ENCODE results near the gene DIAPH2. TPM values are rescaled to one million over a fixed set of nuclear protein-coding genes. Genes with fewer than 3 reads are reported as not detected.

DIAPH2 gene
- total RNA-seq, 1 experiment from 2014 or later = 15.9 TPM

GRCh38 chrX:97238632-97239031 is 554.0 kb downstream of the DIAPH2 start (continued):
- no peak for TF ChIP-seq MAX (CRISPR knock-in tag; IDR thresholded peaks at IDR 0.05)
- TF ChIP-seq SMAD3 (CRISPR knock-in tag; IDR thresholded peaks at IDR 0.05; ENCODE audit: borderline replicate concordance) = no peak
- TF ChIP-seq TP53 (CRISPR knock-in tag; IDR thresholded peaks at IDR 0.05) = no peak
- no peak for TF ChIP-seq MYBL2 (CRISPR knock-in tag; IDR thresholded peaks at IDR 0.05)
- TF ChIP-seq HMGXB4 (CRISPR knock-in tag; IDR thresholded peaks at IDR 0.05) = no peak
- TF ChIP-seq FOXJ3 (CRISPR knock-in tag; IDR thresholded peaks at IDR 0.05; ENCODE audit: borderline replicate concordance) = no peak
- TF ChIP-seq ATF1 (CRISPR knock-in tag; IDR thresholded peaks at IDR 0.05) = no peak
- TF ChIP-seq ELF4 (CRISPR knock-in tag; IDR thresholded peaks at IDR 0.05; ENCODE audit: low read depth) = no peak
- no peak for TF ChIP-seq ZNF219 (CRISPR knock-in tag; IDR thresholded peaks at IDR 0.05; ENCODE audit: borderline replicate concordance)
- TF ChIP-seq ZNF416 (CRISPR knock-in tag; IDR thresholded peaks at IDR 0.05) = no peak
- no peak for TF ChIP-seq GRHL2 (CRISPR knock-in tag; IDR thresholded peaks at IDR 0.05; ENCODE audit: insufficient replicate concordance, severe bottlenecking)
- no peak for TF ChIP-seq ZNF138 (CRISPR knock-in tag; conservative IDR thresholded peaks at IDR 0.05)
- TF ChIP-seq NR3C1 (CRISPR knock-in tag; conservative IDR thresholded peaks at IDR 0.05; ENCODE audit: low read depth) = no peak

- H3K36me3 Mint-ChIP-seq = no peaks in the 10 kb centered on the region
- H3K27ac Mint-ChIP-seq = no peak overlapping the region
- H3K4me3 Mint-ChIP-seq = no peak overlapping the region
- no peaks in the 10 kb centered on the region for H3K27me3 Mint-ChIP-seq (ENCODE audit: low read depth)
- DNase-seq (ENCODE audit: low spot score) = no peak
- H3K9me3 Mint-ChIP-seq = no peaks in the 10 kb centered on the region
- peaks cover 31% of the 10 kb centered on the region for H3K4me1 Mint-ChIP-seq
- ATAC-seq = no peak
- POLR2A ChIA-PET = no interaction called here
- CTCF ChIA-PET = no interaction called here
- TF ChIP-seq ATF6 (CRISPR knock-in tag; IDR thresholded peaks at IDR 0.05) (no peak), ATF2 (CRISPR knock-in tag; IDR thresholded peaks at IDR 0.05; ENCODE audit: borderline replicate concordance, low read depth) (no peak), TP53 (CRISPR knock-in tag; IDR thresholded peaks at IDR 0.05) (no peak), FOXJ3 (CRISPR knock-in tag; IDR thresholded peaks at IDR 0.05; ENCODE audit: borderline replicate concordance) (no peak), GRHL2 (CRISPR knock-in tag; IDR thresholded peaks at IDR 0.05; ENCODE audit: insufficient replicate concordance, severe bottlenecking) (no peak), FOXP4 (CRISPR knock-in tag; IDR thresholded peaks at IDR 0.05) (no peak), ZNF512 (CRISPR knock-in tag; IDR thresholded peaks at IDR 0.05; ENCODE audit: borderline replicate concordance) (no peak), AR (CRISPR knock-in tag; IDR thresholded peaks at IDR 0.05) (no peak), JUN (CRISPR knock-in tag; IDR thresholded peaks at IDR 0.05) (no peak), USF2 (CRISPR knock-in tag; IDR thresholded peaks at IDR 0.05) (no peak), FOXK1 (CRISPR knock-in tag; IDR thresholded peaks at IDR 0.05) (no peak)
Observed at GRCh38 chrX:97252111-97252510, 567.5 kb downstream of the DIAPH2 start.
